Activated CD8-positive, alpha-beta T cell treated with anti-CD3 and anti-CD28 coated beads, Interleukin-2, amount 10 ng/mL, durations not matched to agents 7 days and 5 days (primary cell): ENCODE measurements around the gene CAND1. TPM values are rescaled to one million over a fixed set of nuclear protein-coding genes. Genes with fewer than 3 reads are reported as not detected.
"Not testable (repeated sequence)": the region's sequence is repeated elsewhere in the genome, so short reads cannot be mapped to it uniquely, and the experiment has no call there.

Experiments
- ATAC-seq: fragments of 150-1000 bp; cut with Tn5 transposase; one replicate; pipeline ENCODE4 v1.10.0; 2021; ENCODE audit warnings: moderate library complexity
- CTCF ChIA-PET: fragments of 350-600 bp; sonication (Branson Sonifier 250); formaldehyde crosslinking; loops from one replicate; lab custom pipeline; 2021; ENCODE audit warnings: antibody characterized with exemption; lab: Charles Lee
- POLR2A ChIA-PET: fragments of 350-600 bp; sonication (Branson Sonifier 250); formaldehyde crosslinking; loops from one replicate; lab custom pipeline; 2021; ENCODE audit warnings: antibody characterized with exemption; lab: Charles Lee
- DNase-seq: peaks from one replicate; pipeline ENCODE4 v3.0.0-alpha.2; 2020
- H3K27ac Mint-ChIP-seq: one replicate; pipeline ENCODE4 v1.8.0; 2021; ENCODE audit warnings: mild to moderate bottlenecking, mixed read lengths
- H3K27me3 Mint-ChIP-seq: one replicate; pipeline ENCODE4 v1.8.0; 2021; ENCODE audit warnings: low read depth, mixed read lengths
- H3K36me3 Mint-ChIP-seq: one replicate; pipeline ENCODE4 v1.8.0; 2021; ENCODE audit warnings: low read depth, mixed read lengths
- H3K4me1 Mint-ChIP-seq: one replicate; pipeline ENCODE4 v1.8.0; 2021; ENCODE audit warnings: low read depth, mixed read lengths
- H3K4me3 Mint-ChIP-seq: one replicate; pipeline ENCODE4 v1.8.0; 2021; ENCODE audit warnings: mild to moderate bottlenecking, mixed read lengths
- H3K9me3 Mint-ChIP-seq: one replicate; pipeline ENCODE4 v1.8.0; 2022; ENCODE audit warnings: mixed read lengths; ENCODE audit not compliant: insufficient read depth
- total RNA-seq, 2 experiments: library from RNA; stranded (reverse); gene quantifications; one replicate each; pipeline ENCODE4 v1.2.3, GENCODE V29; 2021

CAND1 gene
- total RNA-seq, 2 experiments from 2014 or later, result 153 to 165 TPM

DNA sequence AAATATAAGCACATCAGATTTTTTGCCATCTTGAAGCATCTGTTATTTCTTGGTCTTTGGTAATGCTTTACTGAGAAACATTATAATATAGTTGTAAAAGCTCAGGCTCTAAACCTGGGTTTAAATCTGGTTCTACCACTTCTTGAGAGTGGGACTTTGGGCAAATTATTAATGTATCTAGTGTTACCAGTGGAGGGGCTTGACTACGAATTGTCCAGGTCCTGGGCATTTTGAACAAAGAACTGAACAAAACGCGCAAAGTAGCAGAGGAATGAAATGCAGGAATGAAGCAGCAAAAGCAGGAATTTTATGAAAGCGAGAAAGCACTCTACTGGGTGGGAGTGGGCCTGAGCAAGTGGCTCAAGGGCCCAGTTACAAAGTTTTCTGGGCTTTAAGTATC, 50.8 kb downstream of the CAND1 start:
- no peak for DNase-seq
- no peaks in the 10 kb centered on the region for H3K27me3 Mint-ChIP-seq
- ChIA-PET POLR2A (no interaction called here), CTCF (no interaction called here)
- H3K4me3 Mint-ChIP-seq, result no peak overlapping the region
- no peaks in the 10 kb centered on the region for H3K9me3 Mint-ChIP-seq
- no peak for ATAC-seq
- H3K36me3 Mint-ChIP-seq, result peaks cover 49% of the 10 kb centered on the region
- no peaks in the 10 kb centered on the region for H3K4me1 Mint-ChIP-seq
- H3K27ac Mint-ChIP-seq, result no peak overlapping the region

DNA sequence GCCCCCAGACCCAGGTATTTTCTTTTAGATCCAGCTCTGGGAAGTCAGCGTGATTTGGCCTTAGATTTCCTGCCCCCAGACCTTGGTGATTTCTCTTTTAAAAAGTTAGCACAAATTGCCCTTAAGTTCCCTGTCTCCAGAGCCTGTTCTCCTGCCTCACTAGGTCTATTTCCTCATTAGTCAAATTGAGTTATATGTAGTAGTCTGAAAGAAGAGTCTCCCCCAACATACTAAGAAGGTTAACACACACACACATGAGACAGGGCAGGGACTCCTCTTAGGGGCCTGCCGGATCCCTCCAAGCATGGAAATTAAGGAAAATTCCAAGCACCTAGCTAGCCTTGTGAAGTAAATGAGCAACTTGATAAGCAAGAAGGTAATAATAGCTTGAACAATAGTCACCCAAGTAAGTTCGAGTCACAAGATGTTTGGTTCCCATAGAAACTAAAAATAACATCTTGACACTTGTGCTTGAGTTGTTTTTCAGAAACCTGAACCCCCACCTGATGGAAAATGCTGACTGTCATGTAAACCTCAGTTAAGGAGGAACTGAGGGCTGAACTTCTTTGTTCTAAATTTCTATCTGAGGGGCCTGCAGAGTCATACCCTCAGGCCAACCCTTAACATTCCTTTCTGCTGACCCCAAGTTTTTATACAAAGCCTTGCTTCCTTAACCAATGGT, 51.6 kb downstream of the CAND1 start:
- ATAC-seq (peak; percentile 59), DNase-seq (no peak)
- ChIA-PET POLR2A (no interaction called here), CTCF (no interaction called here)
- Mint-ChIP-seq H3K27me3 (no peaks in the 10 kb centered on the region), H3K27ac (peak overlapping the region; percentile 43), H3K9me3 (no peaks in the 10 kb centered on the region), H3K36me3 (peaks cover 47% of the 10 kb centered on the region), H3K4me1 (no peaks in the 10 kb centered on the region), H3K4me3 (no peak overlapping the region)

DNA sequence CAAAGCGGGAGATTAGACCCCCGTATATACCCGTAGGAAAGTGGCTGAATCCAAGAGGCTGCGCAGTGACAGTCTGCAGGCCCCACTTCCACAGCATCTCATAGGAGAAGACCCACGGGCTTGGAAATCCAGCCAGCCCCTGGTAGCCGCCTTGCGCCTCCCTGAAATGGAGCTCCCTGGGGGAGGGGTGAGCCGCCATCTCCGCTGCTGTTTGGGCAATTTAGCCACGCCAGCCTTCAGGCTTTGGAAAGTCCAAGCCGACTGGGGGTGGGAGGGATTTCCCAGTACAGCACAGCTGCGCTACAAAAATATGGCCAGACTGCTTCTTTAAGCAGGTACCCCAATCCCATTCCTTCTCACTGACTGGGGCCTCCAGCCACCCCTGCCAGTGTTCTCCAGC, 53.4 kb downstream of the CAND1 start:
- ATAC-seq (no peak), DNase-seq (no peak)
- Mint-ChIP-seq H3K27me3 (no peaks in the 10 kb centered on the region), H3K4me1 (no peaks in the 10 kb centered on the region), H3K36me3 (peaks cover 34% of the 10 kb centered on the region), H3K9me3 (no peaks in the 10 kb centered on the region), H3K27ac (no peak overlapping the region), H3K4me3 (no peak overlapping the region)
- ChIA-PET POLR2A (interaction anchor here (2.0 kb wide), 1 partner anchor 54 kb away, joined by 7 read pairs; the partner anchor contains the start of gene CAND1), CTCF (no interaction called here)

- DNase-seq, result no peak
- peaks cover 30% of the 10 kb centered on the region for H3K36me3 Mint-ChIP-seq
- ChIA-PET POLR2A (interaction anchor here (2.0 kb wide), 1 partner anchor 54 kb away, joined by 7 read pairs; the partner anchor contains the start of gene CAND1), CTCF (no interaction called here)
- H3K4me3 Mint-ChIP-seq, result no peak overlapping the region
- no peaks in the 10 kb centered on the region for H3K27me3 Mint-ChIP-seq
- no peak overlapping the region for H3K27ac Mint-ChIP-seq
- no peaks in the 10 kb centered on the region for H3K9me3 Mint-ChIP-seq
- no peak for ATAC-seq
- no peaks in the 10 kb centered on the region for H3K4me1 Mint-ChIP-seq
These were observed 53.8 kb downstream of the CAND1 start for GRCh38 chr12:67323007-67323406.

GRCh38 chr12:67326637-67327036, 57.5 kb downstream of the CAND1 start:
- ATAC-seq (no peak), DNase-seq (no peak)
- ChIA-PET CTCF (no interaction called here), POLR2A (no interaction called here)
- peaks cover 5% of the 10 kb centered on the region for H3K4me1 Mint-ChIP-seq
- H3K9me3 Mint-ChIP-seq, result no peaks in the 10 kb centered on the region
- peaks cover 10% of the 10 kb centered on the region for H3K36me3 Mint-ChIP-seq
- no peak overlapping the region for H3K27ac Mint-ChIP-seq
- no peak overlapping the region for H3K4me3 Mint-ChIP-seq
- no peaks in the 10 kb centered on the region for H3K27me3 Mint-ChIP-seq

- ATAC-seq (no peak), DNase-seq (no peak)
- CTCF ChIA-PET, result interaction anchor here (0.6 kb wide), 1 partner anchor 800 kb away, joined by 4 read pairs; no protein-coding TSS in a partner anchor
- no peak overlapping the region for H3K4me3 Mint-ChIP-seq
- H3K9me3 Mint-ChIP-seq, result no peaks in the 10 kb centered on the region
- peaks cover 6% of the 10 kb centered on the region for H3K36me3 Mint-ChIP-seq
- POLR2A ChIA-PET, result no interaction called here
- no peak overlapping the region for H3K27ac Mint-ChIP-seq
- H3K27me3 Mint-ChIP-seq, result no peaks in the 10 kb centered on the region
- H3K4me1 Mint-ChIP-seq, result peaks cover 5% of the 10 kb centered on the region
These were observed 58.3 kb downstream of the CAND1 start for GRCh38 chr12:67327466-67327865.

DNA sequence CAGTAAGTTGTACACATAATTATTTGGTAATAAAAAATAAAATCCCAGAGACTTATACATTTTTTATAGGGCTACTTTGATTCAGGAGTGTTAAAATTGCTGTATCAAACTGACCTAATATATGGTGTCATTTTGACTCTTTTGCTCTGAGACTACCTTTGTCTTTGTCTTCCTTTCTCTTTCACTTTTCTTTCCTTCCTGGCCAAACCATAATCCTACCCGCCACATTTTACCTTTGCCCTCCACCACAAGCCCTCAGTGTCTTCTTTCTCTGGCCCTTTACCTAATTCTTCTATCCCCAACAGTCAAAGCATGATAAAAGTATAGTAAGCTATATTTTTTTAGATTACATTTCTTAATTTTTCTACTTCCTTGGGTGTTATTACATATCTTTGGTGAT, 62.0 kb downstream of the CAND1 start:
- ChIA-PET POLR2A (no interaction called here), CTCF (interaction anchor here (1.3 kb wide), 1 partner anchor 18 kb away, joined by 4 read pairs; no protein-coding TSS in a partner anchor)
- Mint-ChIP-seq H3K4me3 (no peak overlapping the region), H3K27ac (peak overlapping the region; percentile 68), H3K4me1 (peaks cover 5% of the 10 kb centered on the region), H3K9me3 (no peaks in the 10 kb centered on the region), H3K36me3 (peaks cover 11% of the 10 kb centered on the region), H3K27me3 (no peaks in the 10 kb centered on the region)
- DNase-seq (peak; percentile 42), ATAC-seq (peak; percentile 69)

- peaks cover 11% of the 10 kb centered on the region for H3K36me3 Mint-ChIP-seq
- ATAC-seq (no peak), DNase-seq (no peak)
- ChIA-PET CTCF (interaction anchor here (0.7 to 1.3 kb wide), 2 partner anchors 19 to 434 kb away, joined by 3 to 4 read pairs; no protein-coding TSS in a partner anchor), POLR2A (no interaction called here)
- no peak overlapping the region for H3K4me3 Mint-ChIP-seq
- no peaks in the 10 kb centered on the region for H3K9me3 Mint-ChIP-seq
- H3K27me3 Mint-ChIP-seq, result no peaks in the 10 kb centered on the region
- H3K27ac Mint-ChIP-seq, result no peak overlapping the region
- peaks cover 5% of the 10 kb centered on the region for H3K4me1 Mint-ChIP-seq
These were observed 62.7 kb downstream of the CAND1 start for GRCh38 chr12:67331828-67332227.

GRCh38 chr12:67333649-67334048, 64.5 kb downstream of the CAND1 start:
- CTCF ChIA-PET, result no interaction called here
- H3K4me1 Mint-ChIP-seq, result peaks cover 5% of the 10 kb centered on the region
- H3K9me3 Mint-ChIP-seq, result peaks cover 8% of the 10 kb centered on the region

GRCh38 chr12:67338426-67338825, 69.3 kb downstream of the CAND1 start:
- DNase-seq (no peak), ATAC-seq (no peak)
- Mint-ChIP-seq H3K9me3 (peaks cover 16% of the 10 kb centered on the region), H3K4me3 (no peak overlapping the region), H3K27me3 (no peaks in the 10 kb centered on the region), H3K36me3 (peaks cover 26% of the 10 kb centered on the region), H3K4me1 (no peaks in the 10 kb centered on the region), H3K27ac (no peak overlapping the region)
- ChIA-PET POLR2A (no interaction called here), CTCF (interaction anchor here (0.9 kb wide), 1 partner anchor 16 kb away, joined by 3 read pairs; no protein-coding TSS in a partner anchor)

More at GRCh38 chr12:67333649-67334048, 64.5 kb downstream of the CAND1 start:
- ATAC-seq, result no peak
- DNase-seq, result no peak
- Mint-ChIP-seq H3K27me3 (no peaks in the 10 kb centered on the region), H3K36me3 (peaks cover 26% of the 10 kb centered on the region), H3K27ac (no peak overlapping the region), H3K4me3 (no peak overlapping the region)
- POLR2A ChIA-PET, result no interaction called here

DNA sequence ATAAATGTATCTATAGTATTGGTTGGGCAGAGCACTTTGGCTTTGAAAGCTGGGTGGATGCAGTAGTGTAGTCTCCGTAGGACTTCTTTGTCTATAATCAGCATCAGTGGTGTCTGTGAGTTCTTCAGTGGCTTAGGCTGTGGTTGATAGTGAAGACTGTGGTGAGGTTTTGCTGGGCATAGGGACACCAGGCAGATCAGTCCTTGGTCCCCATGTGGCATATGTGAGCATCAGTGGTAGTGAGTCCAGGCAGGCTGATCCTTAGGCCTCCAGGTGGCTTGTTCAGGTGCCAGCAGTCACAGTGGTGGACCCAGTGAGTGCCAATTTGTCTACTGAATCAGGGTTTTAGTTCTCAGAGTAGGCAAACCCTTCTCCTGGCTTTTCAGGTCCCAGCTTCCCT, 70.4 kb downstream of the CAND1 start:
- Mint-ChIP-seq H3K4me1 (no peaks in the 10 kb centered on the region), H3K27ac (no peak overlapping the region), H3K36me3 (peaks cover 26% of the 10 kb centered on the region), H3K4me3 (no peak overlapping the region), H3K9me3 (peaks cover 16% of the 10 kb centered on the region), H3K27me3 (no peaks in the 10 kb centered on the region)
- ChIA-PET POLR2A (no interaction called here), CTCF (no interaction called here)
- ATAC-seq, result no peak
- DNase-seq, result no peak

- POLR2A ChIA-PET, H3K27me3 Mint-ChIP-seq, DNase-seq, H3K27ac Mint-ChIP-seq, H3K4me1 Mint-ChIP-seq, ATAC-seq, H3K4me3 Mint-ChIP-seq, CTCF ChIA-PET: not testable (repeated sequence)
- Mint-ChIP-seq H3K36me3 (peaks cover 27% of the 10 kb centered on the region), H3K9me3 (peaks cover 21% of the 10 kb centered on the region)
These were observed 71.9 kb downstream of the CAND1 start for GRCh38 chr12:67341086-67341485.
